Thoracic aorta (tissue), 2 donors: ENCODE results near the gene NRXN3. TPM values are rescaled to one million over a fixed set of nuclear protein-coding genes. Genes with fewer than 3 reads are reported as not detected.

Source experiments
- ATAC-seq: fragments of 150-250 bp; one replicate; pipeline ENCODE4 v1.8.0; 2017; ENCODE audit warnings: low read depth; ENCODE audit not compliant: insufficient number of reproducible peaks, low FRiP score
- DNase-seq: peaks from one replicate; pipeline ENCODE4 v3.0.0-alpha.2; 2020; ENCODE audit warnings: low spot score
- H3K27ac ChIP-seq, 2 donors: fragments of 200-600 bp; sonication (generic); 1 replicate in 1 of 2; 2 replicates in 1 of 2; pipeline ENCODE4 v1.5.1; 2016; ENCODE audit warnings: mild to moderate bottlenecking in 2 of 2, moderate library complexity in 2 of 2
- H3K27me3 ChIP-seq: fragments of 200-600 bp; sonication (generic); replicated peaks from 2 replicates; pipeline ENCODE4 v1.6.0; 2016; ENCODE audit warnings: mild to moderate bottlenecking; ENCODE audit not compliant: insufficient read depth
- H3K36me3 ChIP-seq: fragments of 200-600 bp; sonication (generic); one replicate; pipeline ENCODE4 v1.5.1; 2016
- H3K4me1 ChIP-seq, 2 donors: fragments of 200-600 bp; sonication (generic); 1 replicate in 1 of 2; 2 replicates in 1 of 2; pipeline versions ENCODE4 v1.5.1 to v1.6.0; 2016; ENCODE audit warnings: low read depth in 2 of 2, mild to moderate bottlenecking in 1 of 2; ENCODE audit not compliant: control insufficient read depth in 1 of 2
- H3K4me3 ChIP-seq: fragments of 200-600 bp; sonication (generic); 2 replicates; pipeline ENCODE4 v1.5.1; 2016; ENCODE audit warnings: mild to moderate bottlenecking
- H3K9me3 ChIP-seq: fragments of 200-600 bp; sonication (generic); 2 replicates; pipeline ENCODE4 v1.5.1; 2016
- total RNA-seq, 2 donors: library from RNA; depleted of rRNA; stranded (reverse); fragments of >200 nt; gene quantifications; one replicate each; pipeline versions ENCODE4 v1.1.0 to v1.2.3, GENCODE V29; 2016
- TF ChIP-seq, protein P1 (sequence below): fragments of 200-600 bp; sonication (generic); IDR thresholded peaks from one replicate; pipeline ENCODE4 v1.5.1; 2019; ENCODE audit warnings: antibody characterized with exemption

The NRXN3 gene
- total RNA-seq, 2 donors from 2014 or later: 5.6 to 33.3 TPM

GRCh38 chr14:78319406-78319805 lies 149.2 kb downstream of the NRXN3 start:
- H3K4me3 ChIP-seq: no peak overlapping the region
- no peaks in the 10 kb centered on the region for H3K9me3 ChIP-seq
- ATAC-seq (no peak), DNase-seq (no peak)
- no peaks in the 10 kb centered on the region for H3K4me1 ChIP-seq
- no peaks in the 10 kb centered on the region for H3K27me3 ChIP-seq
- no peaks in the 10 kb centered on the region for H3K36me3 ChIP-seq
- TF ChIP-seq, protein P1, sequence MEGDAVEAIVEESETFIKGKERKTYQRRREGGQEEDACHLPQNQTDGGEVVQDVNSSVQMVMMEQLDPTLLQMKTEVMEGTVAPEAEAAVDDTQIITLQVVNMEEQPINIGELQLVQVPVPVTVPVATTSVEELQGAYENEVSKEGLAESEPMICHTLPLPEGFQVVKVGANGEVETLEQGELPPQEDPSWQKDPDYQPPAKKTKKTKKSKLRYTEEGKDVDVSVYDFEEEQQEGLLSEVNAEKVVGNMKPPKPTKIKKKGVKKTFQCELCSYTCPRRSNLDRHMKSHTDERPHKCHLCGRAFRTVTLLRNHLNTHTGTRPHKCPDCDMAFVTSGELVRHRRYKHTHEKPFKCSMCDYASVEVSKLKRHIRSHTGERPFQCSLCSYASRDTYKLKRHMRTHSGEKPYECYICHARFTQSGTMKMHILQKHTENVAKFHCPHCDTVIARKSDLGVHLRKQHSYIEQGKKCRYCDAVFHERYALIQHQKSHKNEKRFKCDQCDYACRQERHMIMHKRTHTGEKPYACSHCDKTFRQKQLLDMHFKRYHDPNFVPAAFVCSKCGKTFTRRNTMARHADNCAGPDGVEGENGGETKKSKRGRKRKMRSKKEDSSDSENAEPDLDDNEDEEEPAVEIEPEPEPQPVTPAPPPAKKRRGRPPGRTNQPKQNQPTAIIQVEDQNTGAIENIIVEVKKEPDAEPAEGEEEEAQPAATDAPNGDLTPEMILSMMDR: no peak
- no peak overlapping the region for H3K27ac ChIP-seq

- ATAC-seq: no peak
- H3K9me3 ChIP-seq: no peaks in the 10 kb centered on the region
- DNase-seq: no peak
- H3K4me1 ChIP-seq: no peaks in the 10 kb centered on the region
- H3K27me3 ChIP-seq: no peaks in the 10 kb centered on the region
- H3K4me3 ChIP-seq: no peak overlapping the region
- TF ChIP-seq, protein P1: no peak
- H3K36me3 ChIP-seq: no peaks in the 10 kb centered on the region
- no peak overlapping the region for H3K27ac ChIP-seq
These were observed 149.9 kb downstream of the NRXN3 start for GRCh38 chr14:78319887-78320635.

GRCh38 chr14:78324353-78324752 lies 154.2 kb downstream of the NRXN3 start:
- TF ChIP-seq, protein P1: no peak
- ATAC-seq: no peak
- no peaks in the 10 kb centered on the region for H3K4me1 ChIP-seq
- no peaks in the 10 kb centered on the region for H3K36me3 ChIP-seq
- no peaks in the 10 kb centered on the region for H3K9me3 ChIP-seq
- no peak overlapping the region for H3K4me3 ChIP-seq
- no peak overlapping the region for H3K27ac ChIP-seq
- no peak for DNase-seq
- H3K27me3 ChIP-seq: no peaks in the 10 kb centered on the region

DNA sequence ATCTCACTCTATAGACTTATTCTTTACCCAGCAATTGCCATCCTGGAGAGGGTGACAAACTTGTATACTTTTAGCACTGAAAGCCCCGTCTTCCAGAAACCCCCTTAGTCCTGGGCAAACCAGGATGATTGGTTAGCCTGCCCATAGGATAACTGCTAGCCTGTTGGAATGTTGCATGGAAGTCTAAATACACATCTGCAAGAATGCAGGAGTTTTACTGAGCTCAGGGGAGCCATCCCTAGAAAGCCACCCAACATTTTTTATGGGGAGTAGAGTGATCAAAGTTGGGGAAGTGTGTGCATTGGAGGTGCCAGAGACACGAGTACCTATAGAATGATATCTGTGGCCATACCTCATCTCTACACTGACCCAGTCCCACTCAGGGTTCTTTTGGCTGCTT lies 155.7 kb downstream of the NRXN3 start:
- Histone ChIP-seq H3K36me3 (no peaks in the 10 kb centered on the region), H3K4me1 (no peaks in the 10 kb centered on the region), H3K27ac (no peak overlapping the region), H3K9me3 (no peaks in the 10 kb centered on the region), H3K27me3 (no peaks in the 10 kb centered on the region), H3K4me3 (no peak overlapping the region)
- no peak for DNase-seq
- no peak for ATAC-seq
- TF ChIP-seq, protein P1: no peak

DNA sequence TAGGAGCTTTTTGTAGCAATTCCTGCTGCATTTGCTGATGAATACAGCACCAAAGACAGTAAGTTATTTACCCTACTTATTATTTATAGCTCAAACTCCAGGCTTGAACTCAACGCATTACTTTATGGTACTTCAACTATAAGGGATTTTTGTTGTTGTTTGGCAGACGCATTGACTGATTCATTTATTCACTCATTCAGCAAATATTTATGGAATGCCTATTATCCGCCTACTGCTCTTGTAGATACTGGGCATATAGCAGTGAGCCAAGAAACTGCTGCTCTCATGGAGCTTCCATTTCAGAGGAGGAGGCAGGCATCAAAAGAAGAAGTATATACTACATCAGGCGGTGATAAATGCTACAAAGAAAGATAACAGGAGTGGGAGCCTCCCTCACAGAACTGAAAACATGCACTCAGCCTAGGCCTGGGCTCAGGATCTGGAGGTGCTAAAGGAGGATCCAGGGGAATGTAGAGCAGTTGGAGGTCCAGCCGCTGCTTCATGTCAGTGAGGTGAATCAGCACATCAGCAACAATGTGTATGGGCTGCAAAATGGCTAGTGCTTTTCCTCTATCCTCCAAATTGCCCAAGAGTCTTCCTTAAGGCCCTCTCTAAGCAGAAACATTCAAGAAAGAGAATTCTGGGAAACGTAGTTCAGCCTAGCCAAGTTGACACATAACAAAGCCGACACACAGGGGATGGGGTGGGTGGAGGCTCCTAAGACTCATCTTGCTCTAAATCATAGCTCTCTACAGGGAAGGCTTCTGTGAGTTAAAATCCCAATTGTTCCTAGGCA lies 157.5 kb downstream of the NRXN3 start:
- H3K4me3 ChIP-seq: no peak overlapping the region
- H3K27ac ChIP-seq: no peak overlapping the region
- H3K36me3 ChIP-seq: no peaks in the 10 kb centered on the region
- DNase-seq (no peak), ATAC-seq (no peak)
- H3K9me3 ChIP-seq: no peaks in the 10 kb centered on the region
- H3K4me1 ChIP-seq: no peaks in the 10 kb centered on the region
- TF ChIP-seq, protein P1: no peak
- H3K27me3 ChIP-seq: no peaks in the 10 kb centered on the region
